ENCODE data around the gene SH3RF1.

DNA sequence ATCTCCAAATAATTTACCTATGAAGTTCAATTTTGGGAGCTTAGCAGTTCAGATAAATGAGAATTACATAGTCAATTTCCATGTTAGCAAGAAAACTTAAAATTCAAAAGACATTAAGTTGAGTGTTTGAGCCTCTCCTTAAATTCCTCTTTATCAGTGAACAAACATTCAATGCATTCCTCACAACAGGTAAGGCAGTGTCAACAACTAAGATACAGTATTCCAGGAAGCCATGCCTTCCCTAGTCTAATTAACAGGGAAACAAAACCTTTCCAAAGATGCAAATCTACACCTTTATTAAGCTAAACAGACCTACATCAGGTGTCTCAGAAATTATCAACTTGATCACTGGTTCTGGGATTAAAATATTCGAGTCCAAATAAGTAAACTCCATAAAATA is 3.7 kb downstream of the SH3RF1 start:
- TF ChIP-seq, protein P1, sequence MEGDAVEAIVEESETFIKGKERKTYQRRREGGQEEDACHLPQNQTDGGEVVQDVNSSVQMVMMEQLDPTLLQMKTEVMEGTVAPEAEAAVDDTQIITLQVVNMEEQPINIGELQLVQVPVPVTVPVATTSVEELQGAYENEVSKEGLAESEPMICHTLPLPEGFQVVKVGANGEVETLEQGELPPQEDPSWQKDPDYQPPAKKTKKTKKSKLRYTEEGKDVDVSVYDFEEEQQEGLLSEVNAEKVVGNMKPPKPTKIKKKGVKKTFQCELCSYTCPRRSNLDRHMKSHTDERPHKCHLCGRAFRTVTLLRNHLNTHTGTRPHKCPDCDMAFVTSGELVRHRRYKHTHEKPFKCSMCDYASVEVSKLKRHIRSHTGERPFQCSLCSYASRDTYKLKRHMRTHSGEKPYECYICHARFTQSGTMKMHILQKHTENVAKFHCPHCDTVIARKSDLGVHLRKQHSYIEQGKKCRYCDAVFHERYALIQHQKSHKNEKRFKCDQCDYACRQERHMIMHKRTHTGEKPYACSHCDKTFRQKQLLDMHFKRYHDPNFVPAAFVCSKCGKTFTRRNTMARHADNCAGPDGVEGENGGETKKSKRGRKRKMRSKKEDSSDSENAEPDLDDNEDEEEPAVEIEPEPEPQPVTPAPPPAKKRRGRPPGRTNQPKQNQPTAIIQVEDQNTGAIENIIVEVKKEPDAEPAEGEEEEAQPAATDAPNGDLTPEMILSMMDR (conservative IDR thresholded peaks at IDR 0.05; ENCODE audit: low read depth in 2 of 2) = no peak
- TF ChIP-seq POLR2AphosphoS5 (IDR thresholded peaks at IDR 0.05; ENCODE audit: low read depth) (no peak), EZH2 (IDR thresholded peaks at IDR 0.05; ENCODE audit: low read depth, unreplicated experiment) (no peak), CREB1 (CRISPR knock-in tag; IDR thresholded peaks at IDR 0.05; ENCODE audit: low read depth) (no peak)
- TF ChIP-seq, protein P2, sequence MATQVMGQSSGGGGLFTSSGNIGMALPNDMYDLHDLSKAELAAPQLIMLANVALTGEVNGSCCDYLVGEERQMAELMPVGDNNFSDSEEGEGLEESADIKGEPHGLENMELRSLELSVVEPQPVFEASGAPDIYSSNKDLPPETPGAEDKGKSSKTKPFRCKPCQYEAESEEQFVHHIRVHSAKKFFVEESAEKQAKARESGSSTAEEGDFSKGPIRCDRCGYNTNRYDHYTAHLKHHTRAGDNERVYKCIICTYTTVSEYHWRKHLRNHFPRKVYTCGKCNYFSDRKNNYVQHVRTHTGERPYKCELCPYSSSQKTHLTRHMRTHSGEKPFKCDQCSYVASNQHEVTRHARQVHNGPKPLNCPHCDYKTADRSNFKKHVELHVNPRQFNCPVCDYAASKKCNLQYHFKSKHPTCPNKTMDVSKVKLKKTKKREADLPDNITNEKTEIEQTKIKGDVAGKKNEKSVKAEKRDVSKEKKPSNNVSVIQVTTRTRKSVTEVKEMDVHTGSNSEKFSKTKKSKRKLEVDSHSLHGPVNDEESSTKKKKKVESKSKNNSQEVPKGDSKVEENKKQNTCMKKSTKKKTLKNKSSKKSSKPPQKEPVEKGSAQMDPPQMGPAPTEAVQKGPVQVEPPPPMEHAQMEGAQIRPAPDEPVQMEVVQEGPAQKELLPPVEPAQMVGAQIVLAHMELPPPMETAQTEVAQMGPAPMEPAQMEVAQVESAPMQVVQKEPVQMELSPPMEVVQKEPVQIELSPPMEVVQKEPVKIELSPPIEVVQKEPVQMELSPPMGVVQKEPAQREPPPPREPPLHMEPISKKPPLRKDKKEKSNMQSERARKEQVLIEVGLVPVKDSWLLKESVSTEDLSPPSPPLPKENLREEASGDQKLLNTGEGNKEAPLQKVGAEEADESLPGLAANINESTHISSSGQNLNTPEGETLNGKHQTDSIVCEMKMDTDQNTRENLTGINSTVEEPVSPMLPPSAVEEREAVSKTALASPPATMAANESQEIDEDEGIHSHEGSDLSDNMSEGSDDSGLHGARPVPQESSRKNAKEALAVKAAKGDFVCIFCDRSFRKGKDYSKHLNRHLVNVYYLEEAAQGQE (IDR thresholded peaks at IDR 0.05; ENCODE audit: unreplicated experiment) = no peak
- TF ChIP-seq, protein P3, sequence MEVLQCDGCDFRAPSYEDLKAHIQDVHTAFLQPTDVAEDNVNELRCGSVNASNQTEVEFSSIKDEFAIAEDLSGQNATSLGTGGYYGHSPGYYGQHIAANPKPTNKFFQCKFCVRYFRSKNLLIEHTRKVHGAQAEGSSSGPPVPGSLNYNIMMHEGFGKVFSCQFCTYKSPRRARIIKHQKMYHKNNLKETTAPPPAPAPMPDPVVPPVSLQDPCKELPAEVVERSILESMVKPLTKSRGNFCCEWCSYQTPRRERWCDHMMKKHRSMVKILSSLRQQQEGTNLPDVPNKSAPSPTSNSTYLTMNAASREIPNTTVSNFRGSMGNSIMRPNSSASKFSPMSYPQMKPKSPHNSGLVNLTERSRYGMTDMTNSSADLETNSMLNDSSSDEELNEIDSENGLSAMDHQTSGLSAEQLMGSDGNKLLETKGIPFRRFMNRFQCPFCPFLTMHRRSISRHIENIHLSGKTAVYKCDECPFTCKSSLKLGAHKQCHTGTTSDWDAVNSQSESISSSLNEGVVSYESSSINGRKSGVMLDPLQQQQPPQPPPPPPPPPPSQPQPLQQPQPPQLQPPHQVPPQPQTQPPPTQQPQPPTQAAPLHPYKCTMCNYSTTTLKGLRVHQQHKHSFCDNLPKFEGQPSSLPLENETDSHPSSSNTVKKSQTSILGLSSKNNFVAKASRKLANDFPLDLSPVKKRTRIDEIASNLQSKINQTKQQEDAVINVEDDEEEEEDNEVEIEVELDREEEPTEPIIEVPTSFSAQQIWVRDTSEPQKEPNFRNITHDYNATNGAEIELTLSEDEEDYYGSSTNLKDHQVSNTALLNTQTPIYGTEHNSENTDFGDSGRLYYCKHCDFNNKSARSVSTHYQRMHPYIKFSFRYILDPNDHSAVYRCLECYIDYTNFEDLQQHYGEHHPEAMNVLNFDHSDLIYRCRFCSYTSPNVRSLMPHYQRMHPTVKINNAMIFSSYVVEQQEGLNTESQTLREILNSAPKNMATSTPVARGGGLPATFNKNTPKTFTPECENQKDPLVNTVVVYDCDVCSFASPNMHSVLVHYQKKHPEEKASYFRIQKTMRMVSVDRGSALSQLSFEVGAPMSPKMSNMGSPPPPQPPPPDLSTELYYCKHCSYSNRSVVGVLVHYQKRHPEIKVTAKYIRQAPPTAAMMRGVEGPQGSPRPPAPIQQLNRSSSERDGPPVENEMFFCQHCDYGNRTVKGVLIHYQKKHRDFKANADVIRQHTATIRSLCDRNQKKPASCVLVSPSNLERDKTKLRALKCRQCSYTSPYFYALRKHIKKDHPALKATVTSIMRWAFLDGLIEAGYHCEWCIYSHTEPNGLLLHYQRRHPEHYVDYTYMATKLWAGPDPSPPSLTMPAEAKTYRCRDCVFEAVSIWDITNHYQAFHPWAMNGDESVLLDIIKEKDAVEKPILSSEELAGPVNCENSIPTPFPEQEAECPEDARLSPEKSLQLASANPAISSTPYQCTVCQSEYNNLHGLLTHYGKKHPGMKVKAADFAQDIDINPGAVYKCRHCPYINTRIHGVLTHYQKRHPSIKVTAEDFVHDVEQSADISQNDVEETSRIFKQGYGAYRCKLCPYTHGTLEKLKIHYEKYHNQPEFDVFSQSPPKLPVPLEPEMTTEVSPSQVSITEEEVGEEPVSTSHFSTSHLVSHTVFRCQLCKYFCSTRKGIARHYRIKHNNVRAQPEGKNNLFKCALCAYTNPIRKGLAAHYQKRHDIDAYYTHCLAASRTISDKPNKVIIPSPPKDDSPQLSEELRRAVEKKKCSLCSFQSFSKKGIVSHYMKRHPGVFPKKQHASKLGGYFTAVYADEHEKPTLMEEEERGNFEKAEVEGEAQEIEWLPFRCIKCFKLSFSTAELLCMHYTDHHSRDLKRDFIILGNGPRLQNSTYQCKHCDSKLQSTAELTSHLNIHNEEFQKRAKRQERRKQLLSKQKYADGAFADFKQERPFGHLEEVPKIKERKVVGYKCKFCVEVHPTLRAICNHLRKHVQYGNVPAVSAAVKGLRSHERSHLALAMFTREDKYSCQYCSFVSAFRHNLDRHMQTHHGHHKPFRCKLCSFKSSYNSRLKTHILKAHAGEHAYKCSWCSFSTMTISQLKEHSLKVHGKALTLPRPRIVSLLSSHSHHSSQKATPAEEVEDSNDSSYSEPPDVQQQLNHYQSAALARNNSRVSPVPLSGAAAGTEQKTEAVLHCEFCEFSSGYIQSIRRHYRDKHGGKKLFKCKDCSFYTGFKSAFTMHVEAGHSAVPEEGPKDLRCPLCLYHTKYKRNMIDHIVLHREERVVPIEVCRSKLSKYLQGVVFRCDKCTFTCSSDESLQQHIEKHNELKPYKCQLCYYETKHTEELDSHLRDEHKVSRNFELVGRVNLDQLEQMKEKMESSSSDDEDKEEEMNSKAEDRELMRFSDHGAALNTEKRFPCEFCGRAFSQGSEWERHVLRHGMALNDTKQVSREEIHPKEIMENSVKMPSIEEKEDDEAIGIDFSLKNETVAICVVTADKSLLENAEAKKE (CRISPR knock-in tag; IDR thresholded peaks at IDR 0.05) = no peak
- TF ChIP-seq, protein P4, sequence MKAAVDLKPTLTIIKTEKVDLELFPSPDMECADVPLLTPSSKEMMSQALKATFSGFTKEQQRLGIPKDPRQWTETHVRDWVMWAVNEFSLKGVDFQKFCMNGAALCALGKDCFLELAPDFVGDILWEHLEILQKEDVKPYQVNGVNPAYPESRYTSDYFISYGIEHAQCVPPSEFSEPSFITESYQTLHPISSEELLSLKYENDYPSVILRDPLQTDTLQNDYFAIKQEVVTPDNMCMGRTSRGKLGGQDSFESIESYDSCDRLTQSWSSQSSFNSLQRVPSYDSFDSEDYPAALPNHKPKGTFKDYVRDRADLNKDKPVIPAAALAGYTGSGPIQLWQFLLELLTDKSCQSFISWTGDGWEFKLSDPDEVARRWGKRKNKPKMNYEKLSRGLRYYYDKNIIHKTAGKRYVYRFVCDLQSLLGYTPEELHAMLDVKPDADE (IDR thresholded peaks at IDR 0.05) = no peak

Data from GM23338 (cell line).